ENCODE measurements around the gene ADGRD2.

ADGRD2 gene

GRCh38 chr9:124457887-124458431 is 7.7 kb downstream of the ADGRD2 start:
- no peak for FAIRE-seq

- no peak for FAIRE-seq
These were observed 8.2 kb downstream of the ADGRD2 start for GRCh38 chr9:124458441-124458840.

GRCh38 chr9:124462739-124463138 is 12.5 kb downstream of the ADGRD2 start:
- FAIRE-seq: no peak

GRCh38 chr9:124465736-124466135 is 15.5 kb downstream of the ADGRD2 start:
- no peak for FAIRE-seq

GRCh38 chr9:124467410-124468060 is 17.3 kb downstream of the ADGRD2 start:
- no peak for FAIRE-seq

GRCh38 chr9:124468061-124468740 is 17.9 kb downstream of the ADGRD2 start:
- no peak for FAIRE-seq

GRCh38 chr9:124469011-124469832 is 19.0 kb downstream of the ADGRD2 start:
- no peak for FAIRE-seq

GRCh38 chr9:124470306-124470705 is 20.1 kb downstream of the ADGRD2 start:
- FAIRE-seq: no peak

GRCh38 chr9:124470726-124471125 is 20.5 kb downstream of the ADGRD2 start:
- FAIRE-seq: no peak

- FAIRE-seq: no peak
These were observed 21.5 kb downstream of the ADGRD2 start for GRCh38 chr9:124471761-124472160.

GRCh38 chr9:124472770-124473169 is 22.5 kb downstream of the ADGRD2 start:
- FAIRE-seq: no peak

GRCh38 chr9:124473310-124473709 is 23.1 kb downstream of the ADGRD2 start:
- FAIRE-seq: no peak

- FAIRE-seq: no peak
These were observed 23.9 kb downstream of the ADGRD2 start for GRCh38 chr9:124474151-124474550.

GRCh38 chr9:124475158-124475867 is 25.1 kb downstream of the ADGRD2 start:
- no peak for FAIRE-seq

- no peak for FAIRE-seq
These were observed 25.8 kb downstream of the ADGRD2 start for GRCh38 chr9:124475868-124476690.

- no peak for FAIRE-seq
These were observed 27.0 kb downstream of the ADGRD2 start for GRCh38 chr9:124477211-124477647.

GRCh38 chr9:124477648-124478285 is 27.5 kb downstream of the ADGRD2 start:
- FAIRE-seq: no peak

- no peak for FAIRE-seq
These were observed 28.1 kb downstream of the ADGRD2 start for GRCh38 chr9:124478354-124478753.

GRCh38 chr9:124479371-124479770 is 29.1 kb downstream of the ADGRD2 start:
- no peak for FAIRE-seq

GRCh38 chr9:124479947-124480620 is 29.8 kb downstream of the ADGRD2 start:
- FAIRE-seq: no peak

GRCh38 chr9:124480621-124480981 is 30.4 kb downstream of the ADGRD2 start:
- no peak for FAIRE-seq
